ENCODE measurements around the gene BBS9. TPM values are rescaled to one million over a fixed set of nuclear protein-coding genes. Genes with fewer than 3 reads are reported as not detected.

BBS9 gene
- total and polyA plus RNA-seq, 2 experiments from 2014 or later = 27.2 to 66.1 TPM

GRCh38 chr7:33210958-33211357 lies 81.6 kb downstream of the BBS9 start (continued):
- TF ChIP-seq, protein P1, sequence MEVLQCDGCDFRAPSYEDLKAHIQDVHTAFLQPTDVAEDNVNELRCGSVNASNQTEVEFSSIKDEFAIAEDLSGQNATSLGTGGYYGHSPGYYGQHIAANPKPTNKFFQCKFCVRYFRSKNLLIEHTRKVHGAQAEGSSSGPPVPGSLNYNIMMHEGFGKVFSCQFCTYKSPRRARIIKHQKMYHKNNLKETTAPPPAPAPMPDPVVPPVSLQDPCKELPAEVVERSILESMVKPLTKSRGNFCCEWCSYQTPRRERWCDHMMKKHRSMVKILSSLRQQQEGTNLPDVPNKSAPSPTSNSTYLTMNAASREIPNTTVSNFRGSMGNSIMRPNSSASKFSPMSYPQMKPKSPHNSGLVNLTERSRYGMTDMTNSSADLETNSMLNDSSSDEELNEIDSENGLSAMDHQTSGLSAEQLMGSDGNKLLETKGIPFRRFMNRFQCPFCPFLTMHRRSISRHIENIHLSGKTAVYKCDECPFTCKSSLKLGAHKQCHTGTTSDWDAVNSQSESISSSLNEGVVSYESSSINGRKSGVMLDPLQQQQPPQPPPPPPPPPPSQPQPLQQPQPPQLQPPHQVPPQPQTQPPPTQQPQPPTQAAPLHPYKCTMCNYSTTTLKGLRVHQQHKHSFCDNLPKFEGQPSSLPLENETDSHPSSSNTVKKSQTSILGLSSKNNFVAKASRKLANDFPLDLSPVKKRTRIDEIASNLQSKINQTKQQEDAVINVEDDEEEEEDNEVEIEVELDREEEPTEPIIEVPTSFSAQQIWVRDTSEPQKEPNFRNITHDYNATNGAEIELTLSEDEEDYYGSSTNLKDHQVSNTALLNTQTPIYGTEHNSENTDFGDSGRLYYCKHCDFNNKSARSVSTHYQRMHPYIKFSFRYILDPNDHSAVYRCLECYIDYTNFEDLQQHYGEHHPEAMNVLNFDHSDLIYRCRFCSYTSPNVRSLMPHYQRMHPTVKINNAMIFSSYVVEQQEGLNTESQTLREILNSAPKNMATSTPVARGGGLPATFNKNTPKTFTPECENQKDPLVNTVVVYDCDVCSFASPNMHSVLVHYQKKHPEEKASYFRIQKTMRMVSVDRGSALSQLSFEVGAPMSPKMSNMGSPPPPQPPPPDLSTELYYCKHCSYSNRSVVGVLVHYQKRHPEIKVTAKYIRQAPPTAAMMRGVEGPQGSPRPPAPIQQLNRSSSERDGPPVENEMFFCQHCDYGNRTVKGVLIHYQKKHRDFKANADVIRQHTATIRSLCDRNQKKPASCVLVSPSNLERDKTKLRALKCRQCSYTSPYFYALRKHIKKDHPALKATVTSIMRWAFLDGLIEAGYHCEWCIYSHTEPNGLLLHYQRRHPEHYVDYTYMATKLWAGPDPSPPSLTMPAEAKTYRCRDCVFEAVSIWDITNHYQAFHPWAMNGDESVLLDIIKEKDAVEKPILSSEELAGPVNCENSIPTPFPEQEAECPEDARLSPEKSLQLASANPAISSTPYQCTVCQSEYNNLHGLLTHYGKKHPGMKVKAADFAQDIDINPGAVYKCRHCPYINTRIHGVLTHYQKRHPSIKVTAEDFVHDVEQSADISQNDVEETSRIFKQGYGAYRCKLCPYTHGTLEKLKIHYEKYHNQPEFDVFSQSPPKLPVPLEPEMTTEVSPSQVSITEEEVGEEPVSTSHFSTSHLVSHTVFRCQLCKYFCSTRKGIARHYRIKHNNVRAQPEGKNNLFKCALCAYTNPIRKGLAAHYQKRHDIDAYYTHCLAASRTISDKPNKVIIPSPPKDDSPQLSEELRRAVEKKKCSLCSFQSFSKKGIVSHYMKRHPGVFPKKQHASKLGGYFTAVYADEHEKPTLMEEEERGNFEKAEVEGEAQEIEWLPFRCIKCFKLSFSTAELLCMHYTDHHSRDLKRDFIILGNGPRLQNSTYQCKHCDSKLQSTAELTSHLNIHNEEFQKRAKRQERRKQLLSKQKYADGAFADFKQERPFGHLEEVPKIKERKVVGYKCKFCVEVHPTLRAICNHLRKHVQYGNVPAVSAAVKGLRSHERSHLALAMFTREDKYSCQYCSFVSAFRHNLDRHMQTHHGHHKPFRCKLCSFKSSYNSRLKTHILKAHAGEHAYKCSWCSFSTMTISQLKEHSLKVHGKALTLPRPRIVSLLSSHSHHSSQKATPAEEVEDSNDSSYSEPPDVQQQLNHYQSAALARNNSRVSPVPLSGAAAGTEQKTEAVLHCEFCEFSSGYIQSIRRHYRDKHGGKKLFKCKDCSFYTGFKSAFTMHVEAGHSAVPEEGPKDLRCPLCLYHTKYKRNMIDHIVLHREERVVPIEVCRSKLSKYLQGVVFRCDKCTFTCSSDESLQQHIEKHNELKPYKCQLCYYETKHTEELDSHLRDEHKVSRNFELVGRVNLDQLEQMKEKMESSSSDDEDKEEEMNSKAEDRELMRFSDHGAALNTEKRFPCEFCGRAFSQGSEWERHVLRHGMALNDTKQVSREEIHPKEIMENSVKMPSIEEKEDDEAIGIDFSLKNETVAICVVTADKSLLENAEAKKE (CRISPR knock-in tag; IDR thresholded peaks at IDR 0.05) = no peak
- TF ChIP-seq POLR2AphosphoS5 (IDR thresholded peaks at IDR 0.05; ENCODE audit: low read depth) (no peak), CREB1 (CRISPR knock-in tag; IDR thresholded peaks at IDR 0.05; ENCODE audit: low read depth) (no peak), EZH2 (IDR thresholded peaks at IDR 0.05; ENCODE audit: low read depth, unreplicated experiment) (no peak), JUNB (IDR thresholded peaks at IDR 0.05; ENCODE audit: unreplicated experiment) (no peak), EZH2phosphoT487 (IDR thresholded peaks at IDR 0.05; ENCODE audit: unreplicated experiment) (no peak), STAT1 (IDR thresholded peaks at IDR 0.05; ENCODE audit: unreplicated experiment) (no peak), ZNF331 (CRISPR knock-in tag; IDR thresholded peaks at IDR 0.05; ENCODE audit: low read depth) (no peak), ZNF114 (CRISPR knock-in tag; IDR thresholded peaks at IDR 0.05) (no peak)

GRCh38 chr7:33212144-33212543 lies 82.8 kb downstream of the BBS9 start:
- peaks cover 17% of the 10 kb centered on the region for H3K9me3 Mint-ChIP-seq
- no peaks in the 10 kb centered on the region for H3F3A ChIP-seq (replicated peaks; ENCODE audit: low read depth)
- no peak overlapping the region for H3K4me3 ChIP-seq
- TF ChIP-seq NANOG (IDR thresholded peaks at IDR 0.05; ENCODE audit: borderline replicate concordance) (no peak), JUNB (IDR thresholded peaks at IDR 0.05; ENCODE audit: unreplicated experiment) (no peak), REST (IDR thresholded peaks at IDR 0.05; ENCODE audit: unreplicated experiment) (no peak)
- H3K9me2 ChIP-seq (ENCODE audit: insufficient read depth) = no peaks in the 10 kb centered on the region
- no peaks in the 10 kb centered on the region for H3K27me3 Mint-ChIP-seq (ENCODE audit: insufficient read depth, low read depth, poor library complexity)
- peaks cover 5% of the 10 kb centered on the region; the same call in 2 of the 3 replicates for H3K36me3 Mint-ChIP-seq (ENCODE audit: low read depth)
- H3K4me1 Mint-ChIP-seq = no peaks in the 10 kb centered on the region
- H3K4me1 ChIP-seq (ENCODE audit: insufficient read depth) = peaks cover 14% of the 10 kb centered on the region
- H3K4me3 Mint-ChIP-seq = no peak overlapping the region
- no peak overlapping the region for H3K27ac ChIP-seq (ENCODE audit: low read depth)
- H3K36me3 ChIP-seq (ENCODE audit: insufficient read depth) = no peaks in the 10 kb centered on the region
- DNase-seq (ENCODE audit: low spot score) (no peak), ATAC-seq (no peak)
- no peak overlapping the region for H3K4me2 ChIP-seq
- no peaks in the 10 kb centered on the region for H3K27me3 ChIP-seq (ENCODE audit: insufficient read depth)
- no peak overlapping the region for H3K27ac Mint-ChIP-seq
- H2AFZ ChIP-seq = no peak overlapping the region
- no peaks in the 10 kb centered on the region for H4K20me1 ChIP-seq (replicated peaks; ENCODE audit: insufficient read depth)
- H3K79me2 ChIP-seq (replicated peaks; ENCODE audit: insufficient read depth) = no peaks in the 10 kb centered on the region

Measured in GM23338 (cell line).